Measurements from ENCODE around the gene PDE6G.

The PDE6G gene

GRCh38 chr17:81701288-81702071 is 45.1 kb upstream of the PDE6G start:
- peak overlapping the region; percentile 82 for H3K4me3 ChIP-seq (replicated peaks; ENCODE audit: low read depth, low read length)
- DNase-seq (ENCODE audit: extremely low read depth, insufficient read length), result no peak
- peaks cover 34% of the 10 kb centered on the region for H3K36me3 ChIP-seq (ENCODE audit: control insufficient read depth, insufficient read depth, low read length)
- TF ChIP-seq CTCF (IDR thresholded peaks at IDR 0.05; ENCODE audit: insufficient read depth, low read length, poor library complexity, severe bottlenecking), result peak; percentile 30
- no peaks in the 10 kb centered on the region for H3K27me3 ChIP-seq (replicated peaks; ENCODE audit: control insufficient read depth, insufficient read depth, low read length)

GRCh38 chr17:81700353-81701287 is 44.3 kb upstream of the PDE6G start:
- no peaks in the 10 kb centered on the region for H3K27me3 ChIP-seq (replicated peaks; ENCODE audit: control insufficient read depth, insufficient read depth, low read length)
- no peak for TF ChIP-seq CTCF (IDR thresholded peaks at IDR 0.05; ENCODE audit: insufficient read depth, low read length, poor library complexity, severe bottlenecking)
- no peak for DNase-seq (ENCODE audit: extremely low read depth, insufficient read length)
- peaks cover 38% of the 10 kb centered on the region for H3K36me3 ChIP-seq (ENCODE audit: control insufficient read depth, insufficient read depth, low read length)
- no peak overlapping the region; the same call in 1 of the 2 replicates for H3K4me3 ChIP-seq (replicated peaks; ENCODE audit: low read depth, low read length)

- H3K27me3 ChIP-seq (replicated peaks; ENCODE audit: control insufficient read depth, insufficient read depth, low read length), result no peaks in the 10 kb centered on the region
- peaks cover 52% of the 10 kb centered on the region for H3K36me3 ChIP-seq (ENCODE audit: control insufficient read depth, insufficient read depth, low read length)
- no peak overlapping the region for H3K4me3 ChIP-seq (replicated peaks; ENCODE audit: low read depth, low read length)
- DNase-seq (ENCODE audit: extremely low read depth, insufficient read length), result no peak
- no peak for TF ChIP-seq CTCF (IDR thresholded peaks at IDR 0.05; ENCODE audit: insufficient read depth, low read length, poor library complexity, severe bottlenecking)
Observed at GRCh38 chr17:81697261-81698044, 41.1 kb upstream of the PDE6G start.

- no peak for DNase-seq (ENCODE audit: extremely low read depth, insufficient read length)
- TF ChIP-seq CTCF (IDR thresholded peaks at IDR 0.05; ENCODE audit: insufficient read depth, low read length, poor library complexity, severe bottlenecking), result no peak
- H3K36me3 ChIP-seq (ENCODE audit: control insufficient read depth, insufficient read depth, low read length), result peaks cover 56% of the 10 kb centered on the region
- H3K27me3 ChIP-seq (replicated peaks; ENCODE audit: control insufficient read depth, insufficient read depth, low read length), result no peaks in the 10 kb centered on the region
- no peak overlapping the region for H3K4me3 ChIP-seq (replicated peaks; ENCODE audit: low read depth, low read length)
Observed at GRCh38 chr17:81696218-81696941, 40.0 kb upstream of the PDE6G start.

- no peak for TF ChIP-seq CTCF (IDR thresholded peaks at IDR 0.05; ENCODE audit: insufficient read depth, low read length, poor library complexity, severe bottlenecking)
- no peaks in the 10 kb centered on the region for H3K27me3 ChIP-seq (replicated peaks; ENCODE audit: control insufficient read depth, insufficient read depth, low read length)
- DNase-seq (ENCODE audit: extremely low read depth, insufficient read length), result no peak
- H3K4me3 ChIP-seq (replicated peaks; ENCODE audit: low read depth, low read length), result no peak overlapping the region
- peaks cover 53% of the 10 kb centered on the region for H3K36me3 ChIP-seq (ENCODE audit: control insufficient read depth, insufficient read depth, low read length)
Observed at GRCh38 chr17:81695801-81696200, 39.5 kb upstream of the PDE6G start.

Data from GM06990 (cell line).